Neural cell (in vitro differentiated cells): ENCODE results near the gene MYO1H. TPM values are rescaled to one million over a fixed set of nuclear protein-coding genes. Genes with fewer than 3 reads are reported as not detected.
"Not testable (repeated sequence)": the region's sequence is repeated elsewhere in the genome, so short reads cannot be mapped to it uniquely, and the experiment has no call there.

Experiments
- H2AFZ ChIP-seq: fragments of 200-600, 300-800 bp; sonication (generic), shearing (Covaris generic); 2 replicates; pipeline ENCODE4 v1.6.0; 2014; ENCODE audit warnings: low read depth, mild to moderate bottlenecking, antibody characterized with exemption, low read length, moderate library complexity
- H3F3A ChIP-seq: fragments of 200-600 bp; shearing (Covaris generic); 2 replicates; pipeline ENCODE4 v1.6.1; 2016; ENCODE audit warnings: mild to moderate bottlenecking, moderate library complexity, mixed read lengths, antibody characterized with exemption, low read length; ENCODE audit not compliant: insufficient read depth, poor library complexity, severe bottlenecking
- H3K27ac ChIP-seq: fragments of 200-600, 300-800 bp; sonication (generic), shearing (Covaris generic); 2 replicates; pipeline ENCODE4 v1.5.1; 2014; ENCODE audit warnings: mild to moderate bottlenecking, low read length, moderate library complexity
- H3K27me3 ChIP-seq: fragments of 300-800, 200-600 bp; sonication (generic), shearing (Covaris generic); 2 replicates; pipeline ENCODE4 v1.6.0; 2014; ENCODE audit warnings: mild to moderate bottlenecking, low read depth, low read length, moderate library complexity; ENCODE audit not compliant: insufficient read depth
- H3K36me3 ChIP-seq: fragments of 300-800, 200-600 bp; sonication (generic), shearing (Covaris generic); 2 replicates; pipeline ENCODE4 v1.5.1; 2014; ENCODE audit warnings: mild to moderate bottlenecking, antibody characterized with exemption, low read length, moderate library complexity; ENCODE audit not compliant: insufficient read depth
- H3K4me2 ChIP-seq: fragments of 300-800, 200-600 bp; sonication (generic), shearing (Covaris generic); 2 replicates; pipeline ENCODE4 v1.6.0; 2014; ENCODE audit warnings: mild to moderate bottlenecking, low read length
- H3K4me3 ChIP-seq: fragments of 300-800, 200-600 bp; sonication (generic), shearing (Covaris generic); 2 replicates; pipeline ENCODE4 v1.5.1; 2014; ENCODE audit warnings: mild to moderate bottlenecking, low read length, moderate library complexity
- H3K79me2 ChIP-seq: fragments of 200-600 bp; shearing (Covaris generic); replicated peaks from 2 replicates; pipeline ENCODE4 v1.6.0; 2014; ENCODE audit warnings: mild to moderate bottlenecking, low read length, moderate library complexity; ENCODE audit not compliant: insufficient read depth
- H3K9ac ChIP-seq: fragments of 300-800, 200-600 bp; sonication (generic), shearing (Covaris generic); 2 replicates; pipeline ENCODE4 v1.6.1; 2016; ENCODE audit warnings: mild to moderate bottlenecking, low read length, mixed read lengths
- H3K9me2 ChIP-seq: fragments of 200-600 bp; shearing (Covaris generic); 2 replicates; pipeline ENCODE4 v1.6.1; 2016; ENCODE audit warnings: mild to moderate bottlenecking, low read length, mixed read lengths; ENCODE audit not compliant: insufficient read depth
- H3K9me3 ChIP-seq: fragments of 200-600, 300-800 bp; sonication (generic), shearing (Covaris generic); 2 replicates; pipeline ENCODE4 v1.6.1; 2016; ENCODE audit warnings: mild to moderate bottlenecking, mixed run types, low read length, moderate library complexity, mixed read lengths
- H4K20me1 ChIP-seq: fragments of 200-600 bp; shearing (Covaris generic); 2 replicates; pipeline ENCODE4 v1.6.1; 2016; ENCODE audit warnings: mild to moderate bottlenecking, mixed run types; ENCODE audit not compliant: insufficient read depth
- CTCF ChIP-seq: fragments of 450-650 bp; IDR thresholded peaks from 2 replicates; pipeline ENCODE4 v1.5.1; 2014; ENCODE audit warnings: antibody characterized with exemption, mild to moderate bottlenecking, moderate library complexity; ENCODE audit not compliant: poor library complexity, severe bottlenecking
- EP300 ChIP-seq: fragments of 450-650 bp; conservative IDR thresholded peaks from 2 replicates; pipeline ENCODE4 v1.6.1; 2014; ENCODE audit warnings: antibody characterized with exemption, mild to moderate bottlenecking, moderate library complexity; ENCODE audit not compliant: poor library complexity, severe bottlenecking
- EZH2 ChIP-seq: fragments of 200-600, 300-800 bp; shearing (Covaris generic), sonication (generic); IDR thresholded peaks from 2 replicates; pipeline ENCODE4 v1.6.1; 2014; ENCODE audit warnings: antibody characterized with exemption, low read length, borderline replicate concordance, mild to moderate bottlenecking; ENCODE audit not compliant: insufficient read depth, poor library complexity, severe bottlenecking
- MXI1 ChIP-seq: fragments of 450-650 bp; conservative IDR thresholded peaks from 2 replicates; pipeline ENCODE4 v1.6.1; 2014; ENCODE audit warnings: antibody characterized with exemption, mild to moderate bottlenecking; ENCODE audit not compliant: poor library complexity, severe bottlenecking
- POLR2AphosphoS5 ChIP-seq: IDR thresholded peaks from 2 replicates; pipeline ENCODE4 v1.6.1; 2012
- RAD21 ChIP-seq: fragments of 450-650 bp; conservative IDR thresholded peaks from 2 replicates; pipeline ENCODE4 v1.6.1; 2014; ENCODE audit warnings: antibody characterized with exemption, mild to moderate bottlenecking, moderate library complexity
- SMC3 ChIP-seq: fragments of 450-650 bp; conservative IDR thresholded peaks from 2 replicates; pipeline ENCODE4 v1.6.1; 2014; ENCODE audit warnings: antibody characterized with exemption, mild to moderate bottlenecking, moderate library complexity; ENCODE audit not compliant: poor library complexity
- polyA plus RNA-seq: library from polyadenylated mRNA; depleted of rRNA; stranded (reverse); fragments of >200 nt; gene quantifications from 2 replicates; pipeline ENCODE4 v1.2.3, GENCODE V29; 2014

Gene MYO1H
- polyA plus RNA-seq, 1 donor from 2014 or later = 10.6 TPM

- Histone ChIP-seq H3K9me3 (no peaks in the 10 kb centered on the region), H3K79me2 (peaks cover 67% of the 10 kb centered on the region), H3K4me2 (no peak overlapping the region), H2AFZ (no peak overlapping the region), H3K27me3 (no peaks in the 10 kb centered on the region), H3K9me2 (no peaks in the 10 kb centered on the region), H3F3A (no peaks in the 10 kb centered on the region), H3K27ac (no peak overlapping the region), H3K4me3 (no peak overlapping the region), H4K20me1 (peaks cover 13% of the 10 kb centered on the region), H3K36me3 (no peaks in the 10 kb centered on the region), H3K9ac (no peak overlapping the region)
- TF ChIP-seq CTCF (no peak), SMC3 (no peak), EP300 (no peak), MXI1 (no peak), RAD21 (no peak), EZH2 (no peak), POLR2AphosphoS5 (no peak)
Measured at GRCh38 chr12:109469517-109469916, 121.8 kb downstream of the MYO1H start.

GRCh38 chr12:109473006-109473405 lies 125.3 kb downstream of the MYO1H start:
- peaks cover 4% of the 10 kb centered on the region for H4K20me1 ChIP-seq
- H2AFZ ChIP-seq = no peak overlapping the region

GRCh38 chr12:109473526-109474270 lies 126.0 kb downstream of the MYO1H start:
- not testable (repeated sequence) for H3K27ac ChIP-seq, H3K4me2 ChIP-seq, H3K27me3 ChIP-seq, H3K9me2 ChIP-seq, H2AFZ ChIP-seq, H3K9ac ChIP-seq, H3F3A ChIP-seq, H4K20me1 ChIP-seq, H3K4me3 ChIP-seq, H3K36me3 ChIP-seq, H3K9me3 ChIP-seq
- peaks cover 89% of the 10 kb centered on the region for H3K79me2 ChIP-seq

More at GRCh38 chr12:109473006-109473405, 125.3 kb downstream of the MYO1H start:
- Histone ChIP-seq H3K36me3 (no peaks in the 10 kb centered on the region), H3K9me3 (no peaks in the 10 kb centered on the region), H3K9me2 (no peaks in the 10 kb centered on the region), H3K9ac (no peak overlapping the region), H3K27me3 (no peaks in the 10 kb centered on the region), H3K4me3 (no peak overlapping the region), H3K4me2 (no peak overlapping the region), H3F3A (no peaks in the 10 kb centered on the region), H3K79me2 (peaks cover 82% of the 10 kb centered on the region), H3K27ac (no peak overlapping the region)
- no peak for TF ChIP-seq POLR2AphosphoS5

DNA sequence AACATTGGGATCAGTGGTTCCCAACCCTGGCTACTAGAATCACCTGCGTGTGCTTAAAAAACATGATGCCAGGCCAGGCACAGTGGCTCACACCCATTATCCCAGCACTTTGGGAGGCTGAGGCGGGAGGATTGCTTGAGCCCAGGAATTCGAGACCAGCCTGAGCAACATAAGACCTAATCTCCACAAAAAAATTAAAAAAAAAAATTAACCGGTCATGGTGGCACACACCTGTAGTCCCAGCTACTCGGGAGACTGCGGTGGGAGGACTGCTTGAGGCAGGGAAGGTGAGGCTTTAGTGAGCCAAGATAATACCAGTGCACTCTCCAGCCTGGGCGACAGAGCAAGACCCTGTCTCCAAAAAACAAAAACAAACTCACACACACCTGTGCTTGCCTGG lies 127.4 kb downstream of the MYO1H start:
- no peaks in the 10 kb centered on the region for H3K36me3 ChIP-seq
- H3K9ac ChIP-seq = no peak overlapping the region
- H3K9me3 ChIP-seq = no peaks in the 10 kb centered on the region
- TF ChIP-seq CTCF = no peak
- H3K4me2 ChIP-seq = no peak overlapping the region
- no peaks in the 10 kb centered on the region for H3F3A ChIP-seq
- no peak overlapping the region for H2AFZ ChIP-seq
- H3K4me3 ChIP-seq = peak overlapping the region; percentile 91
- H4K20me1 ChIP-seq = peaks cover 2% of the 10 kb centered on the region
- H3K79me2 ChIP-seq = peaks cover 88% of the 10 kb centered on the region
- H3K27me3 ChIP-seq = no peaks in the 10 kb centered on the region
- no peak overlapping the region for H3K27ac ChIP-seq
- H3K9me2 ChIP-seq = no peaks in the 10 kb centered on the region
